HG03045 (cell line): Measurements from ENCODE around the gene STXBP1.
"Not testable (repeated sequence)": the region's sequence is repeated elsewhere in the genome, so short reads cannot be mapped to it uniquely, and the experiment has no call there.

Experiments used
- ATAC-seq: cut with Tn5 transposase; IDR thresholded peaks from one replicate; pipeline ENCODE4 v1.9.1; 2021; ENCODE audit warnings: mild to moderate bottlenecking, moderate library complexity; ENCODE audit not compliant: unreplicated experiment

STXBP1 gene

DNA sequence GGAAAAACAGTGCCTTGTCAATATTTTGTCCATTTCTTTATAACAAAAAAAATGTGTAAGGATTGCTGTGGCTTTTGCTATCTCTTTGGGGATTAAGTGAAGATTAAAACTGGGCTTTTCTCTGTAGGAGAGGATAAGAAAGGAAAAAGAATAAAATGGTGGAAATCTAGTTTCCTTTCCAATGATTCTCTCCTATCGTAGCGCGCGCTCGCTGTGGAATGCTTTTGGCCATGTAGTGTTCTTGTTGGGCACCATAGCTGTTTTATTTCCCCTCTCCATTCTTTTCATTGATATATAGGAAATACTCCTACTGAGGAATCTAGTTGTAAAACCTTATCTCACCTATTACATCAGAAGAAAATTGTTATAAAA, 1.5 kb downstream of the STXBP1 start:
- ATAC-seq, result no peak

DNA sequence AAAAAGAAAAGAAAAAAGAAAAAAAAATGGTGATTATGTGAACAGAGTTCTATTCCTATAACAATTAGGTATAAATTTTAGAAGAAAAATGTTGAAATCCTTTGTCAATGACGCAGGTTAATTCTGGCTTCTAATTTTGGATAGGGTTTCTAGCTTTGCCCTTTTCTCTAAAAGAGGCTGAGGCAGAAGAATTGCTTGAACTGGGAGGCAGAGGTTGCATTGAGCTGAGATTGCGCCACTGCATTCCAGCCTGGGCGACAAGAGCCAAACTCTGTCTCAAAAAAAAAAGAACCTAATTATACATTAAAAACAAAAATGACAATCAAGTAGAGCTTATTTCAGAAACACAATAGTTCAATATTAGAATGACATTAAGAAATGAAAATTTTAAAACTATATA, 2.9 kb downstream of the STXBP1 start:
- ATAC-seq, result no peak

DNA sequence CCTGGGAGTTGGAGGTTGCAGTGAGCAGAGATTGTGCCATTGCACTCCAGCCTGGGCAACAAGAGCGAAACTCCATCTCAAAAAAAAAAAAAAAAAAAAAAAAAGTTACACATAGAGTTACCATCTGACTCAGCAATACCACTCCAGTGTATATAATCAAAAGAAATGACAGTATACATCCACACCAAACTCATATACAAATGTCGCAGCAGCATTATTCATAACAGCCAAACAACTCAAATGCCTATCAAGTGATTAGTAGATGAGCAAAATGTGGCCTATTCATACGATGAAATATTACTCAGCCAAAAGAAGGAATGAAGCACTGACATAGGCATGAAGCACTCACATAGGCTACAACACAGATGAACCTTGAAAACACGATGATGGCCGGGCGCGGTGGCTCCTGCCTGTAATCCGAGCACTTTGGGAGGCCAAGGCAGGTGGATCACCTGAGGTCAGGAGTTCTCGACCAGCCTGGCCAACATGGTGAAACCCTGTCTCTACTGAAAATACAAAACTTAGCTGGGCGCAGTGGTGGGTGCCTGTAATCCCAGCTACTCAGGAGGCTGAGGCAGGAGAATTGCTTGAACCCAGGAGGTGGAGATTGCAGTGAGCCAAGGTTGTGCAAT, 9.4 kb downstream of the STXBP1 start:
- not testable (repeated sequence) for ATAC-seq

DNA sequence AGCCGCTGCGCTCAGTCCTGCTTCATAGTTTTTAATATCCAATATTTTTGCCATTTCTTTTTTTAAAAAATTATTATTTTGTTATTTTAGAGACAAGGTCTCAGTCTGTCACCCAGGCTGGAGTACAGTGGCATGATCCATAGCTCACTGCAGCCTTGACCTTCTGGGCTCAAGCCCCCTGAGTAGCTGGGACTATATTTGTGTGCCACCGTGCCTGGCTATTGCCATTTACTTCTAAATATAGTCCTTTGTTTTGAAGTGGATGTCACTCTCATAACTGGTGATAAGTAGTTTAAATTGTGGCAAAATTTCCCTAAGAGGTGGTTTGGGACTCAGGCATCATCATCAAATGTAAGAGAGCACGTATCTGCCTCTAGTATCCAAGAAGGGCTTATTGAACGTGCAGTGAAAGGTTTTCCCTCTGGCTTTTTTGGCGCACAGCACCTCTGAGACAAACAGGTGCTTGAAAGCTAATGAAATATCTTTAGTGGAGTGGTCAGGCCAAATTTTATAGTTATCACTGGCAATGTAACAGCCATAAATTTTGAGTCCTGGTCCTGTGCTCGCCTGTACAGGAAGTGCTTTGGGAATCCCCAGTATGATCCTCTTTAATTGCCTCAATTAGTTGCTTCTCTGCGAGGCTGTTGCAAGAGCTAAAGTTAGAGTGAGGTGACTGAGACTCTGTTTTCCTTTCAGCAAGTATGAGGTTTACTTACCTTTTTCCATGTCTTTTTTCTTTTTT, 14.8 kb downstream of the STXBP1 start:
- no peak for ATAC-seq

DNA sequence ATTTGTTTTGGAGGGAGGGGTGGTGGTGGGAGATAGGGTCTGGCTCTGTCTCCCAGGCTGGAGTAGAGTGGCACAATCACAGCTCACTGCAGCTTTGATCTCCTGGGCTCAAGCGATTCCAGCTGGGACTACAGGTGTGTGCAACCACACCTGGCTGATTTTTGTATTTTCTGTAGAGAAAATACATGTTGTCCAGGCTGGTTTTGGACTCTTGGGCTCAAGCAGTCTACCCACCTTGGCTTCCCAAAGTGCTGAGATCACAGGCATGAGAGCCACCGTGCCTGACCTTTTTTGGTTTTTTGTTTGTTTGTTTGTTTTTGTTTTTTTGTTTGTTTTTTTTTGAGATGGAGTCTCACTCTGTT, 15.4 kb downstream of the STXBP1 start:
- ATAC-seq, result no peak

DNA sequence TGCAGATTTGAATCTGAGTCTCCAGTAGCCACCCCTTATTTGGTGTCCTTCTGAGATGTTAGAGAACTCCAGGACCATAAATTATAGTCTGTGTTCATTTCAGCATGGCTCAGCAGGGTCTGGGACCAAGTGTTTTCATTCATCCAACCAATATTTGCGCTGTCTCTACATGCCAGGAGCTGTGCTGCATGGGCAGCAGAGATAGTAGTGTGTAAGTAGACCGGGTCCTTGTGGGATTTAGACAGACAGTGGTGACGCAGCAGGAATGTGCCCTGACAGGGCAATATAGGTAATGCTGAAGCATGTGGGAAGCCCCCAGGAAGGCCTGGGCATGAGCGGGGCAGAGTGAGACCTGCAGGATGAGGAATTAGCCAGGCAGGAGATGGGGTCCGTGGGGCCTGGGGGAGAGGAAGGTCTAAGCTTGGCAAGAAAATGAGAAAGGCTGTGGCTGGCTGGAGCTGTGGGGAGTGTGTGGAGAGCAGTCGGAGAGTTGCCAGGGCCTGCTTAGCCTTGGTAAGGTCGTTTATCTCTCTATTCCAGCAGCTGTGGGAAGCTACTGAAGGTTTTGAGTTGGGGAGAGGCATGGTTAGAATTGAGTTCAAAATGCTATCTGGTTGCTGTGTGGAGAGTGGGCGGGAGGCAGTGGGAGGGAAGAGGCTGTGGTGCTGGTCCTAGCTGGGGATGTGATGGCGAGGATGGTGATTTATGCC, 16.8 kb downstream of the STXBP1 start:
- ATAC-seq, result no peak

DNA sequence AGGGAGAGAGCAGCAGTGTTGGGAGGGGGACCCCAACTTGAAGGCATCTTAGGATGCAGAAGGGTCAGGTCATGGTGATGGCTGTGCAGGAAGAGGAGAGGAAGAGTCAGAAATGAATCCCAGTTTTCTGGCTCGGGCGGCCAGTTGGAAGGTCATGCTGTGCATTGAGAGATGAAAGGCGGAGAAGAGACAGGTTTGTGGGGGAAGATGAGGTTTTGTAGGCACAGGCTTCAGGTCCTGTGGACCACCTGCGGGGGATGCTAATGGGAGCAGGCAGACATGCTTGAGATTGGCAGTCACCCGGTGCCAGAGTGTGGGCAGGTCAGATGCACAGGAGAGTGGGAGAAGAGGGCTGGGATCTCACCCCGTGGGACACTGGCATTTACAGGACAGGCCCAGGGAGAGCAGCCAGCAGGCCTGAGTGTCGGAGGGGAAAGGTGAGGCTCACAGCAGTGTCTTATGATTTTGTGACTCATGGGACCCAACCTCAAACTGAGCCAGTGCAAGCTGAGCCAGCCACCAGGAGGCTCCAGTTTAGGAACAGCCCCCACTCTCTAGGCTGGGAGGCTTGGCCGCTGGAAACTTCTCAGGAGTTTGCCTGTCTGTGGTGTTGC, 17.5 kb downstream of the STXBP1 start:
- no peak for ATAC-seq

DNA sequence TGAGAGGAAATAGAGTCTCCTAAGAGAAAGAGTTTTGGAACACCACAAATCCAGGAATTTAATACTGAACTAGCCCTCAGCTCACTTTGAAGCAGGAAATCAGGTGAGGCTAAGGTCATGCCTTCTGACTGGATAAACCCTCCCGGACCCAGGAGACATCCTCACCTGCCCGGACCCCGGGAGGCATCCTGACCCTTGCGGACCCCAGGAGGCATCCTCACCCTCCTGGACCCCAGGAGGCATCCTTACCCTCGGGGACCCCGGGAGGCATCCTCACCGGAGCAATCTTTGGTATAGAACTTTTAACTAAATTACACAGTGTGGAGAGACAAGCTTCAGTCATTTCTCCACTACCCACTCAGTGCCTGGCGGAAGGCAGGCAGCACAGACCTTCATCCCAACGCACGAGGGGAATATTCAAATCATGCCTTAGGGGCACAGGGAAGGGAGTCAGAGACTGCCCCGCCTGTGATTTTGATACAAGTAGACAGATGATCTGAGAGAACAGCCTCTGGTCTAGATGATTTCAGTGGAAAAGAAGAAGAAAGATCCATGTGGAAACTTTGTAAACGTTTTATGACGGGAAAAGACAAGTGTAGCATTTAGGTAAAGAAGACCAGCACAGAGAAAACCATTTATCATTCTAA, 21.3 kb downstream of the STXBP1 start:
- ATAC-seq, result no peak

DNA sequence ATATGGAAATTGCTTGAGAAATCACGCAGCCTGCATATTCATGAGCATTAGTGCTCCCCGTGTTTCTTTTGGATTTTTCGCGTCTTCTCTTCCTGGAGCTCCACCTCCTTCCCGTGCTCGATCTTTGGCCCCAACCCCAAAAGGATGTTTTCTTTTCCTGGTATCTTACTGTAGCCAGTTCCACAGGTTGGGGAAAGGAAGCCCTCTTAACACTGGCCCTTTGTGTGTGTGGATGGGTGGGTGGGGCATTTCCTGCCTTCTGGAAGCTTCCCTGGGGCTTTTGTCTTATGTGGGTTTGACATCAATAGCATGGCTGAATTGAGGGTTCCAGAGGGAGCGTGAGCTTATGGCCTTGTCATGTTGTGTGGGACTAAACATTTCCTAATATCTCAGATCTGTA, 21.9 kb downstream of the STXBP1 start:
- ATAC-seq, result no peak

DNA sequence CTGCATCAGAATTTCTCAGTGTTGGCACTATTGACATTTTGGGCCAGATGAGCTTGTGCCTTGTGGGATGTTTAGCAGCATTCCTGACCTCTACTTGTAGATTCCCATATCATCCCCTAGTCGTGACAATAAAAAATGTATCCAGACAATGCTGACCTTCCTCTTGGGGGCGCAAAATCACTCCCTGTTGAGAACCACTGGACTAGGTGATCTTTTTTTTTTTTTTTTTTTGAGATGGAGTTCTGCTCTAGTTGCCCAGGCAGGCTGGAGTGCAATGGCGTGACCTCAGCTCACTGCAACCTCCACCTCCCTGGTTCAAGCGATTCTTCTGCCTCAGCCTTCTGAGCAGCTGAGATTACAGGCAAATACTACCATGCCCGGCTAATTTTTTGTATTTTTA, 22.6 kb downstream of the STXBP1 start:
- no peak for ATAC-seq

DNA sequence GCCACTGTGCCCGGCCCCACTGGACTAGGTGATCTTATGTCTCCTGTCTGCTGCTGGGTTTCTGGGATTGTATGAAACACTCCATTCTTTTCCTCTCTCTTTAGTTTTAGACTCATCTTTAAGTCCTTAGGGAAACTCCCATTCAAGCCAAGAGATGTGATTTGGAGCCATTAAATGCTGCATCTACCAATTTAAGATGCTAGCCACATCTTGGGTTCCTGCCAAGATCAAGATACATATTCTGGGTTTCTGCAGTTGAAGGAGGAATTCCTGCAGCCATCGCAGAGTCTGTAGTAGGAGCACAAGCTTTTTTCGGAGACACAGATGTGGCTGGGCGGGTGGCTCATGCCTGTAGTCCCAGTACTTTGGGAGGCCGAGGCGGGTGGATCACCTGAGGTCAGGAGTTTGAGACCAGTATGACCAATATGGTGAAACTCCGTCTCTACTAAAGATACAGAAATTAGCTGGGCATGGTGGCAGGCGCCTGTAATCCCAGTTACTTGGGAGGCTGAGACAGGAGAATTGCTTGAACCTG, 23.2 kb downstream of the STXBP1 start:
- no peak for ATAC-seq

DNA sequence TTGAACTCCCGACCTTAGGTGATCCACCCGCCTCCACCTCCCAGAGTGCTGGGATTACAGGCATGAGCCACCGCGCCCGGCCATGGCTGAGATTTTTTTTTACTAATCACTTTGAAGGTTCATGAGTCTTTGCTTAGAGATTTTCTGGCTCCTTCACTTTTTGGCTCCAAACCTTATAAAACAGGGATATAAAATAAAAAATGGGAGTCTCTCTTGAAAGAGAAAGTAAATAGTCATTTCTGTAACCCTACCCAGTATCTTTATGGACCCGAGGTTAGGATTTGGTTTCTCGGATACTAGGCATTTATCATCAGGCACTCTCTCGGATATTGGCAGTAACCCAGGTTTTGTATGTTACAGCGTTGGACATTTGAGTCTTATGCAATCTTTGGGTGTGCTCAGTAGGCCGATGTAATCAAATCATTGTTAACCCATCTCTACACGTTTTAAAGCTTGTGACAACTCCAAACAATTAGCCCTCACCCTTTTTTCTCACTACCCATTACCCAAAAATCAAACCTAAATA, 25.3 kb downstream of the STXBP1 start:
- no peak for ATAC-seq

DNA sequence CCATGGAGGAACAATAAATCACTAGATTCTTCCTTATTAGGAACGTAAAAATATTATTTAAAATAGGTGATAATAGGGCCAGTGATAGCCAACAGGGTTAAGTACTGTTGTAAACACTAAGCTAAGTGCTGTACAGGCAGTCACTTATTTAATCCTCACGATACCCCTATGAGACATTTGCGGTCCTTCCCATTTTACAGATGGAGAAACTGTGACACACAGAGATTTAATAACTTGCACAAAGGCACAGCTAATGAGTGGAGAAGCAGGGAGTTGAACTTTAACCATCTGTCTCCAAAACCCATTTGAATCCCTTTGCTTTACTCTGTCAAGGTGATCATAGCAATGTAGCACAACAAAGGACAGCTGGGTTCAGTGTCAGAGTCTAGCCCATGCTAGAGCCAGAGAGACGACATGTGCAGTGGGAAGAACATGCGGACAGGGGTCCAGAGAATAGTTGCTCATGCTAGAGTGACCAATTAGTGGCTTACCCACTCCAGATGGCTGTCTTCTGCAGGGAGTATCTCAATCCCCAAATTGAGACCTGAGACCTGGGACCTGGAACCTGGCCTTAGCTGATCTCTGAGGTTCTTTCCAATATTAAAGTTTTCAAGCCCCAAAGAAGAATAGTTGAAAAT, 28.9 kb downstream of the STXBP1 start:
- no peak for ATAC-seq

DNA sequence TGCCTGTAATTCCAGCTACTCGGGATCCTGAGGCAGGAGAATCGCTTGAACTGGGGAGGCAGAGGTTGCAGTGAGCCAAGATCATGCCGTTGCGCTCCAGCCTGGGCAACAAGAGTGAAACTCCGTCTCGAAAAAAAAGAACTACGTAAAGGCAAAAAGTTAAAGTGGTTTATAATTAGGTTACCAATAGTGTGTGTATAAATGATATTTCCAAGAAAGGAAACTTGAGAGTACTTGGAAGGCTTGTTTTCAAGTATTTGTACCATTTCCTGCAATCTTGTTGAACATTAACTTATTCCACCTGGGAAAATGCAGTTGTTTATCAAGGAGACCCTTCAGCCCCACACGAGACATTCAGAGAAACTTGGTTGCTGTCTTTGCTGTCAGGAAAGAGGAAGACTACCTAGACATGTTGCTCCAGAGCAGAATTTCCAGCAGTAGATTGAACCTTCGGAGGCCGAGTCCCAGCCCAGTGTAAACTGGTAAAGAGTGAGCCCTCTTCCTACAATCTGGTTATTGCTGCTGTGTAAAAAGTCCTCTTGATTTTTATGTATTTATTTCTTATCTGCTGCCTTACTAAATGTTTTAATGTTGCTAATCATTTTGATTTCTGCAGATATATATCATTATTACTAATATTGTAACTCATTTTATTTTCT, 30.1 kb downstream of the STXBP1 start:
- no peak for ATAC-seq

DNA sequence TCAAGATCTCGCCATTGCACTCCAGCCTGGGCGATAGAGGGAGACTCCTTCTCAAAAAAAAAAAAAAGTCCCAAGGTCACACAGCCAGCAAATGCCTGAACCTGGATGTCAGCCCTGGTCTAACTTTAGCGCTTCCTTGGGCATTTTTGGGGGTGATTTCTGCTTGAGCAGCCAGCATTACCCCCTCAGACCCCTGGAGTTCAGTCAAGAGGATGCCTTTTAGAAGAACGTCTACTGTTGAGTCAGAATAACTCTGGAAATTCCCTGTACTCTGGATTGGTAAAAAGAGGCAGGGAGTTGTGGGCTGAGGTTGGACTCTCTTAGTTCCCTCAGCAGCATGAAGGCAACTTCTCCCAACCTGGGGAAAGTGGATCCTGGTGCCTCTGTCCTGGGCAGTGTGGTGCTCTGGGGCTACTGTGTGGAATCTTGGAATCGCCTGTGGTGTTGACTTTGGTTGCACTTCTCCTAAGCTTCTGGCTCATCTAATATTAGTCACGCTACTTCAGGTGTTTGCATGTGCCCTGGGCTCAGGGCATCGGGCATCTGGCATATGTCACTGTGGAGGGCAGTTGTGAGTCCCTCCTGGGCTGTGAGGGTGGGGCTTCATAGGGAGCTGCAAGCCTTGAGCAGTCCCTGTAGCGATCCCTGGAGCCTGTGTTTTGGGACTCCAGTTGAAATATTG, 32.2 kb downstream of the STXBP1 start:
- no peak for ATAC-seq

DNA sequence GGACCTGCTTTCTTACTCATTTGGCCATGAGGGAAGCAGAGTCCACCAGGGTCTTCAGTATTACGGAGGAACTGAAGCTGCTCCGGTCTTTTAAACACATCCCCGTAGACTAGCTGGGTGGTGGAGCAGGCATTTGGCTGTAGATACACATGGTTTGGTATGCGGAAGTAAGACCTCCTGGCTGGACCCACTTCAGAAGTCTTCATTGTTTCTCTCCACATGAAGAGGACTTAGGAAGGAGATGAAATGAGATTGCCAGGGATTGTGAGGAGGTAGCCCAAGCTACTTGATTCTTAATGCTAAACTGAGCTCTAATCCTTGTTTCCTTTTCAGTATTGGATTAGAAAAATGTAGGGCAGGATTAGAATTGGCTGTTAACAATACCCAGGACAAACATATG, 32.9 kb downstream of the STXBP1 start:
- no peak for ATAC-seq

DNA sequence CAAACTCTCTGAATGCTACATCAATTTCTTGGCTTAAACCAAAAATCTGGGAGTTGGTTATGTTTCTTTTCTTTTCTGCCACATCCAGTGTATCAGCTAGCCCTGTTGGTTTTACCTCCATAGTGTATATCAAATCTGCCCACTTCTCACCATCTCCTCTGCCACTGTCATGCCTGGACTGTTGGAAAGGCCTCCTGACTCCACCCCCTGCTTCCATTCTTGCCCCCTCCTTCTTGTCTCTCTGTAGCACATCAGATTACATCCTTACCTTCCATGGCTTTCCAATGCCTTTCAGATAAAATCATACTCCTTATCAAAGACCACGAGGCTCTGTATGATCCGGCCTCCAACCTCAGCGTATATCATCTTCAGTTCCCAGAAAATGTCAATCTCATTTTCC, 35.4 kb downstream of the STXBP1 start:
- no peak for ATAC-seq

DNA sequence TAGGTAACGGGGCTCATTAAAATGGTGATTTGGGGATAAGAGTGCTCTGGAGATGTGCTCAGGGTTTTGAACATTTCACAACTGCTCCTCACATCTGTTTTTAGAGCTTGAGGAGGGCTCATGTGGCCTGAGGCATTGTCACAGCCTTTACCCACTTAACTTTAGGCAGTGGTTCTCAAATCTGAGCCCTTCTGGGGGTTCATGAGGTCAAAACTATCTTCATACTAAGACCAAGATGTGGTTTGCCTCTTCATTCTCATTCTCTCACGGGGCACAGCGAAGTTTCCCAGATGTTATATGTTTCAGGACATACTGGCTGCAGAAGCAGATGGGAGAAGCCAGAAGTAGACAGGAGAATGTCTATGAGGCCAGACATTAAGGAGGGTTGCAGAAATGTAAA, 38.4 kb downstream of the STXBP1 start:
- ATAC-seq, result no peak
